ENCODE data around the gene TOMM40. TPM values are rescaled to one million over a fixed set of nuclear protein-coding genes. Genes with fewer than 3 reads are reported as not detected.

The TOMM40 gene
- total and polyA plus RNA-seq, 2 of the 13 experiments (the other 11 are each of a cell fraction or from before 2014, with no cell fraction given): 72.0 to 110 TPM

DNA sequence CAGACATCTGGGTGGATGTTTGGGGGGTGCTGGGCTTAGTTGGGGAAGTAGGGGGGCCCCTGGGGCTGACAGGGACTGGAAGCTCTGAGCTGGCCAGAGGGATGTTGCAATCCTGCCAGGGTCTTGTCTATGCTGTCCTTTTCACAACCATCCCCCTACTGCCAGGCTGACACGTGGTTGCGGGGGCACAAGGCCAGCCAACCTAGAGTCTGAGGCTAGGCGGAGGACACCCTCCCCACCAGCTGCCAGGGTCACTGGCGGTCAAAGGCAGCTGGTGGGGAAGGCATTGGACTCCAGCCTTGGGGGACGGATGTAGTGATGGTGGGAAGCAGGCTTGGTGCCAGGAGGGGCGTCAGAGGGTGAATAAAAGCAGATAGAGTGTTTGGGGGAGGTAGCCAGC, 21.8 kb downstream of the TOMM40 start (continued):
- TF ChIP-seq, protein P1, sequence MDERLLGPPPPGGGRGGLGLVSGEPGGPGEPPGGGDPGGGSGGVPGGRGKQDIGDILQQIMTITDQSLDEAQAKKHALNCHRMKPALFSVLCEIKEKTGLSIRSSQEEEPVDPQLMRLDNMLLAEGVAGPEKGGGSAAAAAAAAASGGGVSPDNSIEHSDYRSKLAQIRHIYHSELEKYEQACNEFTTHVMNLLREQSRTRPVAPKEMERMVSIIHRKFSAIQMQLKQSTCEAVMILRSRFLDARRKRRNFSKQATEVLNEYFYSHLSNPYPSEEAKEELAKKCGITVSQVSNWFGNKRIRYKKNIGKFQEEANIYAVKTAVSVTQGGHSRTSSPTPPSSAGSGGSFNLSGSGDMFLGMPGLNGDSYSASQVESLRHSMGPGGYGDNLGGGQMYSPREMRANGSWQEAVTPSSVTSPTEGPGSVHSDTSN (CRISPR knock-in tag; IDR thresholded peaks at IDR 0.05): no peak
- TF ChIP-seq KMT2B (CRISPR knock-in tag; IDR thresholded peaks at IDR 0.05) (0 out of 2 replicates have a peak, but pooled peaks have one; percentile 32), HOXA5 (CRISPR knock-in tag; IDR thresholded peaks at IDR 0.05) (no peak), ZC3H4 (CRISPR knock-in tag; IDR thresholded peaks at IDR 0.05; ENCODE audit: borderline replicate concordance) (no peak), ZNF567 (CRISPR knock-in tag; IDR thresholded peaks at IDR 0.05; ENCODE audit: borderline replicate concordance) (no peak), KDM5B (CRISPR knock-in tag; IDR thresholded peaks at IDR 0.05; ENCODE audit: borderline replicate concordance) (peak; percentile 21; the same call in 1 of the 2 replicates), NR3C1 (CRISPR knock-in tag; IDR thresholded peaks at IDR 0.05) (no peak), ZNF629 (CRISPR knock-in tag; conservative IDR thresholded peaks at IDR 0.05) (no peak), RBFOX2 (IDR thresholded peaks at IDR 0.05; ENCODE audit: low read depth, low read length) (no peak), RBM39 (IDR thresholded peaks at IDR 0.05; ENCODE audit: low read depth, low read length, poor library complexity, severe bottlenecking) (no peak), ISX (CRISPR knock-in tag; conservative IDR thresholded peaks at IDR 0.05) (no peak), DMAP1 (CRISPR knock-in tag; IDR thresholded peaks at IDR 0.05) (peak; percentile 75), TEAD3 (CRISPR knock-in tag; optimal IDR thresholded peaks at IDR 0.05; ENCODE audit: borderline replicate concordance) (peak; percentile 84), CEBPG (CRISPR knock-in tag; IDR thresholded peaks at IDR 0.05) (peak; percentile 94), ZNF557 (CRISPR knock-in tag; IDR thresholded peaks at IDR 0.05) (no peak), ZKSCAN1 (IDR thresholded peaks at IDR 0.05; ENCODE audit: low read length) (no peak), ZNF234 (CRISPR knock-in tag; conservative IDR thresholded peaks at IDR 0.05) (no peak), ZNF547 (CRISPR knock-in tag; IDR thresholded peaks at IDR 0.05) (no peak), FOXJ3 (CRISPR knock-in tag; IDR thresholded peaks at IDR 0.05; ENCODE audit: borderline replicate concordance) (no peak), SYNCRIP (IDR thresholded peaks at IDR 0.05; ENCODE audit: insufficient read depth, low read depth, low read length) (no peak), LCORL (IDR thresholded peaks at IDR 0.05) (no peak), LCORL (CRISPR knock-in tag; IDR thresholded peaks at IDR 0.05) (peak; percentile 79)
- TF ChIP-seq, protein P2, sequence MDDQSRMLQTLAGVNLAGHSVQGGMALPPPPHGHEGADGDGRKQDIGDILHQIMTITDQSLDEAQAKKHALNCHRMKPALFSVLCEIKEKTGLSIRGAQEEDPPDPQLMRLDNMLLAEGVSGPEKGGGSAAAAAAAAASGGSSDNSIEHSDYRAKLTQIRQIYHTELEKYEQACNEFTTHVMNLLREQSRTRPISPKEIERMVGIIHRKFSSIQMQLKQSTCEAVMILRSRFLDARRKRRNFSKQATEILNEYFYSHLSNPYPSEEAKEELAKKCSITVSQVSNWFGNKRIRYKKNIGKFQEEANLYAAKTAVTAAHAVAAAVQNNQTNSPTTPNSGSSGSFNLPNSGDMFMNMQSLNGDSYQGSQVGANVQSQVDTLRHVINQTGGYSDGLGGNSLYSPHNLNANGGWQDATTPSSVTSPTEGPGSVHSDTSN (CRISPR knock-in tag; IDR thresholded peaks at IDR 0.05; ENCODE audit: borderline replicate concordance): no peak
- TF ChIP-seq, protein P3, sequence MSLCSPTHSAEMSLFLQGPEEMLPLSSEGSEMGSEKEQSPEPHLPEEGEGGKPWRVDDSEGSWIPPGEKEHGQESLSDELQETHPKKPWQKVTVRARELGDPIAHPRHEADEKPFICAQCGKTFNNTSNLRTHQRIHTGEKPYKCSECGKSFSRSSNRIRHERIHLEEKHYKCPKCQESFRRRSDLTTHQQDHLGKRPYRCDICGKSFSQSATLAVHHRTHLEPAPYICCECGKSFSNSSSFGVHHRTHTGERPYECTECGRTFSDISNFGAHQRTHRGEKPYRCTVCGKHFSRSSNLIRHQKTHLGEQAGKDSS (CRISPR knock-in tag; IDR thresholded peaks at IDR 0.05; ENCODE audit: borderline replicate concordance, low read depth): peak; percentile 37; the same call in 1 of the 2 replicates
- TF ChIP-seq, protein P4, sequence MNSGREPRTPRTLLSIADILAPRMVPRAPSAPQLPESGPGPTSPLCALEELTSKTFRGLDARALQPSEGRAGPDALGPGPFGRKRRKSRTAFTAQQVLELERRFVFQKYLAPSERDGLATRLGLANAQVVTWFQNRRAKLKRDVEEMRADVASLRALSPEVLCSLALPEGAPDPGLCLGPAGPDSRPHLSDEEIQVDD (CRISPR knock-in tag; IDR thresholded peaks at IDR 0.05; ENCODE audit: borderline replicate concordance): no peak
- TF ChIP-seq, protein P5, sequence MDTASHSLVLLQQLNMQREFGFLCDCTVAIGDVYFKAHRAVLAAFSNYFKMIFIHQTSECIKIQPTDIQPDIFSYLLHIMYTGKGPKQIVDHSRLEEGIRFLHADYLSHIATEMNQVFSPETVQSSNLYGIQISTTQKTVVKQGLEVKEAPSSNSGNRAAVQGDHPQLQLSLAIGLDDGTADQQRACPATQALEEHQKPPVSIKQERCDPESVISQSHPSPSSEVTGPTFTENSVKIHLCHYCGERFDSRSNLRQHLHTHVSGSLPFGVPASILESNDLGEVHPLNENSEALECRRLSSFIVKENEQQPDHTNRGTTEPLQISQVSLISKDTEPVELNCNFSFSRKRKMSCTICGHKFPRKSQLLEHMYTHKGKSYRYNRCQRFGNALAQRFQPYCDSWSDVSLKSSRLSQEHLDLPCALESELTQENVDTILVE (CRISPR knock-in tag; IDR thresholded peaks at IDR 0.05): no peak
- TF ChIP-seq, protein P6, sequence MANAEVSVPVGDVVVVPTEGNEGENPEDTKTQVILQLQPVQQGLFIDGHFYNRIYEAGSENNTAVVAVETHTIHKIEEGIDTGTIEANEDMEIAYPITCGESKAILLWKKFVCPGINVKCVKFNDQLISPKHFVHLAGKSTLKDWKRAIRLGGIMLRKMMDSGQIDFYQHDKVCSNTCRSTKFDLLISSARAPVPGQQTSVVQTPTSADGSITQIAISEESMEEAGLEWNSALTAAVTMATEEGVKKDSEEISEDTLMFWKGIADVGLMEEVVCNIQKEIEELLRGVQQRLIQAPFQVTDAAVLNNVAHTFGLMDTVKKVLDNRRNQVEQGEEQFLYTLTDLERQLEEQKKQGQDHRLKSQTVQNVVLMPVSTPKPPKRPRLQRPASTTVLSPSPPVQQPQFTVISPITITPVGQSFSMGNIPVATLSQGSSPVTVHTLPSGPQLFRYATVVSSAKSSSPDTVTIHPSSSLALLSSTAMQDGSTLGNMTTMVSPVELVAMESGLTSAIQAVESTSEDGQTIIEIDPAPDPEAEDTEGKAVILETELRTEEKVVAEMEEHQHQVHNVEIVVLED (CRISPR knock-in tag; IDR thresholded peaks at IDR 0.05; ENCODE audit: borderline replicate concordance): no peak

Measured in HepG2 (cell line).